ENCODE measurements around the gene GET4. TPM values are rescaled to one million over a fixed set of nuclear protein-coding genes. Genes with fewer than 3 reads are reported as not detected.

Gene GET4
- total RNA-seq, 2 donors from 2014 or later, result 34.8 to 42.2 TPM

- no peaks in the 10 kb centered on the region for H3K9me3 ChIP-seq
- DNase-seq (no peak), ATAC-seq (no peak)
- H3K36me3 ChIP-seq (replicated peaks in 1 of 2; ENCODE audit: insufficient read depth in 1 of 2, low read depth in 2 of 2), result peaks cover 10 to 24% of the 10 kb centered on the region in 2 donors
- no peak overlapping the region for H3K4me3 ChIP-seq
- no peak overlapping the region for H3K27ac ChIP-seq
- no peak for TF ChIP-seq CTCF (IDR thresholded peaks at IDR 0.05)
- TF ChIP-seq POLR2A (IDR thresholded peaks at IDR 0.05), result no peak
- no peaks in the 10 kb centered on the region for H3K4me1 ChIP-seq
- no peaks in the 10 kb centered on the region for H3K27me3 ChIP-seq
- 91 to 97% methylated on average over 17 to 19 of the region's 19 CpGs for WGBS, 2 donors
- intact Hi-C loops (cut with DNase I), result no loop called here
These were observed 26.6 kb upstream of the GET4 start for GRCh38 chr7:849781-850180.

- DNase-seq (no peak), ATAC-seq (no peak)
- no peak overlapping the region for H3K27ac ChIP-seq
- no peaks in the 10 kb centered on the region for H3K9me3 ChIP-seq
- TF ChIP-seq CTCF (IDR thresholded peaks at IDR 0.05) (no peak), POLR2A (IDR thresholded peaks at IDR 0.05) (no peak)
- intact Hi-C loops (cut with DNase I), result no loop called here
- no peaks in the 10 kb centered on the region for H3K27me3 ChIP-seq
- peaks cover 10 to 23% of the 10 kb centered on the region in 2 donors for H3K36me3 ChIP-seq (replicated peaks in 1 of 2; ENCODE audit: insufficient read depth in 1 of 2, low read depth in 2 of 2)
- no peaks in the 10 kb centered on the region for H3K4me1 ChIP-seq
- no peak overlapping the region for H3K4me3 ChIP-seq
- 88 to 93% methylated on average over 13 to 14 of the region's 14 CpGs for WGBS, 2 donors
These were observed 25.1 kb upstream of the GET4 start for GRCh38 chr7:851204-851603.

DNA sequence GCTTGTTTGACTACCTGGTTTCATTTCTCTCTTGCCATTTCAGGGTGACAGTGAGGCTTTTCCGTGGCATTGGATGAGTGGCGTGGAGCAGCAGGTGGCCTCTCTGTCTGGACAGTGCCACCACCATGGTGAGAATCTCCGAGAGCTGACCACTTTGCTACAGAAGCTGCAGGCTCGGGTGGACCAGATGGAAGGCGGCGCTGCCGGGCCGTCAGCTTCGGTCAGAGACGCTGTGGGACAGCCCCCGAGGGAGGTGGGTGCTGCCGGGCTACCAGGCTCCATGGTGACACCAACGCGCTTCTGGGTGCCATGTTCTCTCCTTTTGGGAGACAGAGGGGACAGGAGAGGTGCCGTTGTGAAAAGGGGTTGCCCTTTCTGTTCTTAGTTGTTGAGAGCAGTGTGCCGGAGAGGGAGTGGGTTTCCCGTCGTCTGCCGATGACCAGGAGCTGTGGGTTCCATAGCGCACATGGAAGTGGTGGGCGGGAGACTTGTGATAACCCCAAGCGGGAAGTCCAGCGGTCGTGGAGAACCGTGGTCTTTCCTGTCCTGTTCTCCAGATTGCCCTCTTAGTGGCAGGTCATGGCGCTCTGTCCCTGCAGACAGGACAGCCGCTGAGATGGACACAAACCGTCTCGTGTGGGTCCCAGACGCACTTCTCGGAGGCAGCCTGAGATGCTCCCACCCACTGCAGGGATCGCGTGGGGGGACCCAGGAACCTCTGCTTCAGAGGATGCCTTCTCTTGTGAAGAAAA, 22.8 kb upstream of the GET4 start:
- peaks cover 10 to 34% of the 10 kb centered on the region in 2 donors for H3K36me3 ChIP-seq (replicated peaks in 1 of 2; ENCODE audit: insufficient read depth in 1 of 2, low read depth in 2 of 2)

DNA sequence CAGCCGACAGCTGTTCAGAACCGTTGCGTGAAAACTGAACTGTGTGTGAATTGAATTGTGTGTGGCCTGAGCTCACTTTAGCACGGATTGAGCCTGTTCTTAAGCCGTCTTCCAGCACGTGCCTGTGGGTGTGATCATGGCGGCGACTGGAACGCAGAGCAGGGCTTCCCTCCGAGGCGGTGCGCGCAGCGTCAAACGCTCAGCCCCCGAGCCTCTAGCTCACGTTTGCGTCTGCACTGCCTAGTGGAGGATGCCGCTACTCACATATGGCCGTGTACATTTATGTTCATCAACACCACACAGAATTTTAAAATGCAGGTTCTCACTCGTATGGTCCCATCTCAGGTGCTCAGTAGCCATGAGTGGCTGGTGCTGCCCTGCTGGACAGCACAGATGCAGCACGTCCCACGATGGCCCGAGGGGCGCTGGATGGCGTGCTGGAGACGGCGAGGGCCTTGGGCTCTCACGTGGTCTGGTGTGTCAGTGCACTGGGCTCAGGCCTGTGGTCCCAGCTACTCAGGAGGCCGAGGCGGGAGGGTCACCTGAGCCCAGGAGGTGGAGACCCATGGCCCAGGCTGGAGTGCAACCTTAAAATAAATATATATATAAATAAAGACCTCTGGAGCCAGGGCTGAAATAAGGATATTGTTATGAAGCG, 22.1 kb upstream of the GET4 start:
- Histone ChIP-seq H3K4me1 (no peaks in the 10 kb centered on the region), H3K27ac (no peak overlapping the region), H3K36me3 (replicated peaks in 1 of 2; ENCODE audit: insufficient read depth in 1 of 2, low read depth in 2 of 2) (peaks cover 10 to 35% of the 10 kb centered on the region in 2 donors), H3K4me3 (no peak overlapping the region), H3K9me3 (no peaks in the 10 kb centered on the region), H3K27me3 (no peaks in the 10 kb centered on the region)
- WGBS, 2 donors, result 92 to 95% methylated on average over 29 to 31 of the region's 32 CpGs
- no peak for DNase-seq
- intact Hi-C loops (cut with DNase I), result no loop called here
- no peak for ATAC-seq
- TF ChIP-seq CTCF (IDR thresholded peaks at IDR 0.05), result no peak
- no peak for TF ChIP-seq POLR2A (IDR thresholded peaks at IDR 0.05)

More for the DNA sequence above, 22.8 kb upstream of the GET4 start:
- Histone ChIP-seq H3K27ac (no peak overlapping the region), H3K4me1 (no peaks in the 10 kb centered on the region), H3K9me3 (no peaks in the 10 kb centered on the region), H3K4me3 (no peak overlapping the region), H3K27me3 (no peaks in the 10 kb centered on the region)
- intact Hi-C loops (cut with DNase I), result no loop called here
- ATAC-seq, result no peak
- WGBS, 2 donors, result 89 to 98% methylated on average over 21 to 29 of the region's 33 CpGs
- DNase-seq, result no peak
- no peak for TF ChIP-seq CTCF (IDR thresholded peaks at IDR 0.05)
- no peak for TF ChIP-seq POLR2A (IDR thresholded peaks at IDR 0.05)

All from body of pancreas (tissue), 4 donors.